CD14-positive monocyte (primary cell): ENCODE results near the gene TOMM6. TPM values are rescaled to one million over a fixed set of nuclear protein-coding genes. Genes with fewer than 3 reads are reported as not detected.

Source experiments
- DNase-seq, 3 donors: peaks; one replicate each; pipeline ENCODE4 v3.0.0-alpha.2; 2011 to 2022
- H2AFZ ChIP-seq: 2 replicates; pipeline ENCODE4 v1.6.0; 2012; ENCODE audit warnings: mild to moderate bottlenecking, low read depth, low read length, inconsistent platforms; ENCODE audit not compliant: insufficient read depth, poor library complexity, severe bottlenecking
- H3K27ac ChIP-seq, 2 donors: 1 replicate in 1 of 2; 2 replicates in 1 of 2; pipeline ENCODE4 v1.5.1; 2012 to 2013; ENCODE audit warnings: low read length in 2 of 2, control low read depth in 1 of 2, inconsistent platforms in 1 of 2, low read depth in 1 of 2, mild to moderate bottlenecking in 1 of 2
- H3K27me3 ChIP-seq, 2 donors: one replicate each; pipeline versions ENCODE4 v1.6.0 to v1.6.1; 2011 to 2013; ENCODE audit warnings: low read length in 2 of 2; ENCODE audit not compliant: control insufficient read depth in 2 of 2, insufficient read depth in 2 of 2
- H3K36me3 ChIP-seq, 2 donors: replicated peaks in 1 of 2; 1 replicate in 1 of 2; 2 replicates in 1 of 2; pipeline versions ENCODE4 v1.5.1 to v1.6.1; 2012 to 2013; ENCODE audit warnings: low read length in 2 of 2, control low read depth in 1 of 2, inconsistent platforms in 1 of 2, mild to moderate bottlenecking in 1 of 2; ENCODE audit not compliant: insufficient read depth in 2 of 2, control insufficient read depth in 1 of 2
- H3K4me1 ChIP-seq, 2 donors: 1 replicate in 1 of 2; 2 replicates in 1 of 2; pipeline versions ENCODE4 v1.5.1 to v1.6.1; 2012 to 2013; ENCODE audit warnings: low read length in 2 of 2, control low read depth in 1 of 2, inconsistent platforms in 1 of 2, mild to moderate bottlenecking in 1 of 2, moderate library complexity in 1 of 2; ENCODE audit not compliant: insufficient read depth in 2 of 2, control insufficient read depth in 1 of 2
- H3K4me2 ChIP-seq: replicated peaks from 2 replicates; pipeline ENCODE3; 2012; ENCODE audit warnings: low read length, moderate library complexity, mild to moderate bottlenecking; ENCODE audit not compliant: poor library complexity, severe bottlenecking; ENCODE audit errors: extremely low read depth
- H3K4me3 ChIP-seq, 3 experiments: fragments of 200-600 bp in 1 of 3; sonication (generic) in 1 of 3; replicated peaks in 1 of 3; 1 replicate in 2 of 3; 2 replicates in 1 of 3; pipeline ENCODE4 v1.5.1; 2011 to 2013; ENCODE audit warnings: low read length in 3 of 3, mild to moderate bottlenecking in 3 of 3, control low read depth in 2 of 3, low read depth in 2 of 3, inconsistent platforms in 1 of 3, moderate library complexity in 1 of 3
- H3K79me2 ChIP-seq: 2 replicates; pipeline ENCODE4 v1.6.0; 2012; ENCODE audit warnings: mild to moderate bottlenecking, control low read depth, inconsistent platforms, low read length, moderate library complexity; ENCODE audit not compliant: insufficient read depth
- H3K9ac ChIP-seq: 2 replicates; pipeline ENCODE4 v1.6.0; 2017; ENCODE audit warnings: low read length, mild to moderate bottlenecking; ENCODE audit not compliant: insufficient read depth, poor library complexity, severe bottlenecking
- H3K9me3 ChIP-seq, 2 donors: replicated peaks in 1 of 2; 1 replicate in 1 of 2; 2 replicates in 1 of 2; pipeline versions ENCODE4 v1.5.1 to v1.6.1; 2012 to 2013; ENCODE audit warnings: low read length in 2 of 2, control low read depth in 1 of 2; ENCODE audit not compliant: control insufficient read depth in 1 of 2, insufficient read depth in 1 of 2
- H4K20me1 ChIP-seq: 2 replicates; pipeline ENCODE4 v1.6.0; 2012; ENCODE audit warnings: mild to moderate bottlenecking, low read length, control low read depth, moderate library complexity; ENCODE audit not compliant: insufficient read depth
- H3K27ac Mint-ChIP-seq, 7 donors: one replicate each; pipeline ENCODE4 v1.8.0; 2020; ENCODE audit warnings: mild to moderate bottlenecking in 7 of 7, mixed read lengths in 7 of 7, moderate library complexity in 6 of 7, inconsistent platforms in 2 of 7
- H3K27me3 Mint-ChIP-seq, 3 donors: one replicate each; pipeline ENCODE4 v1.8.0; 2021 to 2022; ENCODE audit warnings: low read depth in 3 of 3, mild to moderate bottlenecking in 3 of 3, mixed read lengths in 3 of 3, moderate library complexity in 3 of 3, inconsistent platforms in 1 of 3
- H3K36me3 Mint-ChIP-seq, 2 donors: one replicate each; pipeline ENCODE4 v1.8.0; 2020; ENCODE audit warnings: mixed read lengths in 2 of 2, inconsistent platforms in 1 of 2, mild to moderate bottlenecking in 1 of 2
- H3K4me1 Mint-ChIP-seq: one replicate; pipeline ENCODE4 v1.8.0; 2020; ENCODE audit warnings: mild to moderate bottlenecking, mixed read lengths
- H3K4me3 Mint-ChIP-seq, 2 donors: one replicate each; pipeline ENCODE4 v1.8.0; 2020; ENCODE audit warnings: mild to moderate bottlenecking in 2 of 2, mixed read lengths in 2 of 2, moderate library complexity in 1 of 2
- H3K9me3 Mint-ChIP-seq, 7 donors: one replicate each; pipeline ENCODE4 v1.8.0; 2020 to 2022; ENCODE audit warnings: mixed read lengths in 7 of 7, mild to moderate bottlenecking in 6 of 7, moderate library complexity in 6 of 7, inconsistent platforms in 2 of 7
- WGBS: methylation state at CpG from one replicate; pipeline ENCODE4 v1.1.5; 2013; ENCODE audit warnings: missing lambda C conversion rate; ENCODE audit not compliant: insufficient coverage; 5-methylcytosine and 5-hydroxymethylcytosine counted together
- intact Hi-C, 2 donors: fragments of 100-400 bp; cut with micrococcal nuclease; formaldehyde crosslinking; loops; one replicate each; pipeline versions ENCODE4 v1.15.0 to v1.15.1; 2023
- polyA plus RNA-seq, 3 donors: library from polyadenylated mRNA; depleted of rRNA in 1 of 3; unstranded in 2 of 3; stranded (reverse) in 1 of 3; fragments of 300-500 nt in 2 of 3; fragments of >200 nt in 1 of 3; fragmentation: Illumina TruSeq in 2 of 3; gene quantifications; 1 replicate in 2 of 3; 2 replicates in 1 of 3; pipeline ENCODE4 v1.2.3, GENCODE V29; 2012 to 2021
- TF ChIP-seq, protein P1 (sequence below): fragments of 200-600 bp; IDR thresholded peaks from one replicate; pipeline ENCODE4 v1.8.0; 2022; ENCODE audit warnings: antibody characterized with exemption, mild to moderate bottlenecking

Gene TOMM6
- polyA plus RNA-seq, 3 donors, result 271 to 382 (median 343) TPM

DNA sequence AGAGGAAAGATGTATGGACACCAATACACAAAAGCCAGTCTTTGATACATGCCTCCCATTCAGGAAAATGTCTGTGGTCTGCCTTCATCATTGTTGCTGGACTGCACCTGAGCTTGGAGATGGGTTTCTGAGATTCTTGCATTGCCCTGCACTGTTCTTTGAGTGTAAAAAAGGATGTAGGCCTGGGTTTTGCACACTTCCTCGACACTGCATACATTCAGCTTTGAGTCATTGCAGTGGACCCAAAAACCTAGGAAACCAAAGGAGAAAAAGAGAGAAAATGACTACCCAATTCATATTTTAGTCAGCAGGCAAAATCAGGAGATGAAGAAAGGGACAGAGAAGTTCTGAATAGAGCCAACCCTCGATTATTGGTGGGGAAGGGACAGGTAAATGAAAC, 9.0 kb downstream of the TOMM6 start:
- Histone ChIP-seq H3K9me3 (no peaks in the 10 kb centered on the region), H3K9ac (no peak overlapping the region), H3K27me3 (no peaks in the 10 kb centered on the region), H3K4me3 (no peak overlapping the region), H4K20me1 (peaks cover 2% of the 10 kb centered on the region), H3K4me2 (no peak overlapping the region), H3K27ac (no peak overlapping the region), H3K36me3 (peaks cover 11 to 52% of the 10 kb centered on the region in 2 donors), H3K79me2 (no peaks in the 10 kb centered on the region), H2AFZ (no peak overlapping the region), H3K4me1 (no peaks in the 10 kb centered on the region)
- intact Hi-C loops, result no loop called here
- no peak overlapping the region for H3K4me3 Mint-ChIP-seq
- H3K27me3 Mint-ChIP-seq, result peaks cover 0 to 2% (median 0%) of the 10 kb centered on the region in 3 donors
- no peaks in the 10 kb centered on the region for H3K9me3 Mint-ChIP-seq
- TF ChIP-seq, protein P1, sequence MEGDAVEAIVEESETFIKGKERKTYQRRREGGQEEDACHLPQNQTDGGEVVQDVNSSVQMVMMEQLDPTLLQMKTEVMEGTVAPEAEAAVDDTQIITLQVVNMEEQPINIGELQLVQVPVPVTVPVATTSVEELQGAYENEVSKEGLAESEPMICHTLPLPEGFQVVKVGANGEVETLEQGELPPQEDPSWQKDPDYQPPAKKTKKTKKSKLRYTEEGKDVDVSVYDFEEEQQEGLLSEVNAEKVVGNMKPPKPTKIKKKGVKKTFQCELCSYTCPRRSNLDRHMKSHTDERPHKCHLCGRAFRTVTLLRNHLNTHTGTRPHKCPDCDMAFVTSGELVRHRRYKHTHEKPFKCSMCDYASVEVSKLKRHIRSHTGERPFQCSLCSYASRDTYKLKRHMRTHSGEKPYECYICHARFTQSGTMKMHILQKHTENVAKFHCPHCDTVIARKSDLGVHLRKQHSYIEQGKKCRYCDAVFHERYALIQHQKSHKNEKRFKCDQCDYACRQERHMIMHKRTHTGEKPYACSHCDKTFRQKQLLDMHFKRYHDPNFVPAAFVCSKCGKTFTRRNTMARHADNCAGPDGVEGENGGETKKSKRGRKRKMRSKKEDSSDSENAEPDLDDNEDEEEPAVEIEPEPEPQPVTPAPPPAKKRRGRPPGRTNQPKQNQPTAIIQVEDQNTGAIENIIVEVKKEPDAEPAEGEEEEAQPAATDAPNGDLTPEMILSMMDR, result no peak
- WGBS, result 100% methylated on average over 1 of the region's 2 CpGs
- peak overlapping the region in 1 of 7 donors; percentile 52 for H3K27ac Mint-ChIP-seq
- H3K36me3 Mint-ChIP-seq, result peaks cover 34 to 54% of the 10 kb centered on the region in 2 donors
- no peaks in the 10 kb centered on the region for H3K4me1 Mint-ChIP-seq
- no peak for DNase-seq

DNA sequence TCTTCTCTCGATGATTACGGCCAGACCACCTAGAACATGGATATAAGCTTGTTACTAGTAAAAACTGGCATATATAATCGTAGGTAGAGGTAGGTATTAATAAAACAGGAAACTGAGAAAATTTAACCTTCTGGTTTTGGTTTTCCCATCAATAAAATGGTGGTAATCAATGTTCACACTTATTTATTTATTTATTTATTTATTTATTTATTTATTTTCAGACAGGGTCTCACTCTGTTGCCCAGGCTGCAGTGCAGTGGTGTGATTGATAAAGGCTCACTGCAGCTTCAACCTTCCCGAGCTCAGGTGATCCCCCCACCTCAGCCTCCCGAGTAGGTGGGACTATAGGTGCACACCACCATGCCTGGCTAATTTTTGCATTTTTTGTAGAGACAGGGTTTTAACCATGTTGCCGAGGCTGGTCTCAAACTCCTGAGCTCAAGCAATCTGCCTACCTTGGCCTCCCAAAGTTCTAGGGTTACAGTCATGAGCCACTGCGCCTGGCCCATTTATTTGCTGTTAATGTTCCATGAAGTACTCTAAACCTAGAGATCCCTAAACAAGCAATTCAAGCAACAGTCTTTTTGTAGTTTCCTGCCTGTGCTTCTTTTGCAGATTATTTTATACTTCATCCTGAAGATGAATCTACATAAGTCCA, 11.5 kb downstream of the TOMM6 start:
- Histone ChIP-seq H3K79me2 (no peaks in the 10 kb centered on the region), H2AFZ (no peak overlapping the region), H3K4me2 (no peak overlapping the region), H3K9me3 (no peaks in the 10 kb centered on the region), H3K9ac (no peak overlapping the region), H3K27ac (no peak overlapping the region), H3K4me3 (no peak overlapping the region), H4K20me1 (no peaks in the 10 kb centered on the region), H3K36me3 (peaks cover 3 to 42% of the 10 kb centered on the region in 2 donors), H3K4me1 (no peaks in the 10 kb centered on the region), H3K27me3 (no peaks in the 10 kb centered on the region)
- H3K4me1 Mint-ChIP-seq, result no peaks in the 10 kb centered on the region
- intact Hi-C loops, result no loop called here
- 94% methylated on average over 3 of the region's 7 CpGs for WGBS
- H3K27ac Mint-ChIP-seq, result peak overlapping the region in 1 of 7 donors; percentile 46
- no peaks in the 10 kb centered on the region for H3K9me3 Mint-ChIP-seq
- peaks cover 0 to 2% (median 0%) of the 10 kb centered on the region in 3 donors for H3K27me3 Mint-ChIP-seq
- TF ChIP-seq, protein P1, result no peak
- no peak overlapping the region for H3K4me3 Mint-ChIP-seq
- no peak for DNase-seq
- H3K36me3 Mint-ChIP-seq, result peaks cover 22 to 38% of the 10 kb centered on the region in 2 donors
